Activated naive CD4-positive, alpha-beta T cell treated with Interleukin-2 at 50 U/mL for 16 hours (primary cell): ENCODE data around the gene EIF5A.

ENCODE experiments used
- DNase-seq: peaks from one replicate; pipeline ENCODE4 v3.0.0-alpha.2; 2020

EIF5A gene

DNA sequence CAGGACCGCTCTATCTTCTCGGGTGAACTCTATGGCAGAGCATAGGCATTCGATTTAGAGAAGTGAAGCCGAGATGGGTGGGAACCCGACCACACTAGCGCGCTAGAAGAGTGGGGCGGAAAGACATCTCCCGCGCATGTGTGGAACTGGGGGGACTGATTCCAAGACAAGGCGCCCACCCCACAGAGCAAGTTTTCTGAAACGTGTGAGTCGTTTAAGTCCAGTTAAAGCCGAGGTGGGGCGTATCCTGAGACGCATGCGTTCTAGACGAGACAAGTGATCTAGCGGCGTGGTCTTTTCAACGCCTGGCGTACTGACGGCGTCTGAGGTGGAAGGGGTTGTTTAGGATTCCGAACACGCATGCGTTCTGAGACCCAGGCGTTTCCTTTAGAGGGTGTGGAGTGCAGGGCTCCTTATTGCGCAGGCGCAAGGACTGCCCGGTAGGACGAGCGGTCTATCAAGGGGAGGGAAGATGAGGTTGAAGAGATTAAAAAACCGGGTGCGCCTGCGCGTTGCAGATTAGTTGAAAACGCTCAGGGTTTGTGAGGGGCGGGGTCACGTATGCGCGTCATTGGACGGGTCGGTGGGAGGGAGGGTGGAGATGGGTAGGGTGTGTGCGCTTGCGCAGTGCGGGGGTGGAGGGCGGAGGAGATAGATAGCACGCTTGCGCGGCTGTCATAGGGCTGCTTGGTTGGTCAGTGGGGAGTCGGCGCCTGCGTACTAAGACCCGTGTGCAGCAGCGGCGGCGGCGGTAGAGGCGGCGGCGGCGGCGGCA lies at the start of gene EIF5A:
EIF5A (plus strand) TSS at position 718 of the 775 bp plus-strand sequence. CDS start 2,008 bp downstream, outside the sequence.
- peak; percentile 100 for DNase-seq

DNA sequence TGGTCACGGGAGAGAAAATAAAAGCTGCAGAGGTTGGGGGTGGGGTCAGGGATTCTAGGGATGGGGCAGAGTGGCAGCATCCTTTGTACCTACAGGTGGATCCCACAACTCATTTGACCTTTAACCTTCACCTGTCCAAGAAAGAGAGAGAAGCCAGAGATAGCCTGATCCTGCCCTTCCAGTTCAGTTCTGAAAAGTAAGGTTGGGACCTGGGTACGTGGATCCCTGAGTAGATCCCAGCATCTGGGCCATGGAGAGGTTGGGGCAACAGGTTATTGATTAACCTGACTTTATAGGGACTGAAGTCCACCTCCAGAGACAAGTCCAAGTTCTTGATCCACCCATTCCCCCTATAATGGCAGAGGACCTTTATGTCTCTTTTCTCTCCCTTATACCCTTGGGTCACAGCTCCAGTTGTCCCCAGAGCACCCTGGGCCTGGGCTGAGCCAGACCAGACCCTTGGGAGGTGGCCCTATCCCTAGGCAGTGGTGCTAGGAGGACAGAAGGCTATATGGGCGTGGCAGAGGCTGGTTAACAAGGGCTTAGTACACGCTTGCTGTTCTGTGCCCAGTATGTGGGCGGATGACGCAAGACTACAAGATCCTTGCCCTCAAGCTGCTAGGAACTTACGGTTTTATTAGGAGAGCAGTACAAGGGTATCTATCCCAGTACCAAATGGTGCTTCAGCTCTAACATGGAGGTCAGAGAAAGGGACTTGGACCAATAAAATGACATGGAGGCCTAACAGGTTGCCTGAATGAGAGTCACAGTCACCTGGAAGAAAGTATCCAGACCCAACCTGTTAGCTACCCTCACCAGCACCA lies 48.5 kb upstream of the EIF5A start:
- no peak for DNase-seq

DNA sequence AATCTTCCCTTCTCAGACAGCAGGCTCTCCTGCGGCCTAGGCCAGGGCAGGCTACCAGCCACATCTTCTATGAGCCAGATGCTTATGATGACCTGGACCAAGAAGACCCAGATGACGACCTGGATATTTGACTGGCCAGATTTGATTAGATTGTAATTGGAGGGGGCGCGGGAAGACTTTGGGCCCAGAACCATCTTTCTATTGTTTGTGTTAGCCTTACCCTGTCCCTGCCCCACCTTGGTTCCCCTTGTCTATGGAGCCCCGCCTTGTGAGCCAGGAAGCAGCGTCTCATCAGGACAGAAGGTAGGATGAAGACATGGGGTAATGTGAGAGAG lies 47.9 kb upstream of the EIF5A start:
- DNase-seq, result no peak

DNA sequence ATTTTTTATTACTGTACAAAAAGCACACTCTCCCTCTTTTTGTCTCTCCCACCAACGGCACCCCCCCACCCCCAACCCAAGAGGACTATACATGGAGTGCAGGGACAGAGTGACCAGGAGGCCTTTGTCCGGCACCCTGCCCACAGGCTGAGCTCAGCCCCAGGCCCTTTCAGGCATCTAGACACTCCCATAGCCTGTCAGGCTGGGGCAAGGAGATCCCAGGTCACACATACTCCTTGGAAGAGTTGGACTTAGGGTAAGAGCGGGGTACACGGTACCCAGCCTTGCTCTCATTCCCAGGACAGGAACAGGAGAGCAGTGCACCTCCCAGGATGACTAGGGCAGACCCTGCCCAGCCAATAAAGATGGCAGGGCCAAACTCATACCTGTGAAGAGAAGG lies 47.3 kb upstream of the EIF5A start:
- DNase-seq, result no peak

DNA sequence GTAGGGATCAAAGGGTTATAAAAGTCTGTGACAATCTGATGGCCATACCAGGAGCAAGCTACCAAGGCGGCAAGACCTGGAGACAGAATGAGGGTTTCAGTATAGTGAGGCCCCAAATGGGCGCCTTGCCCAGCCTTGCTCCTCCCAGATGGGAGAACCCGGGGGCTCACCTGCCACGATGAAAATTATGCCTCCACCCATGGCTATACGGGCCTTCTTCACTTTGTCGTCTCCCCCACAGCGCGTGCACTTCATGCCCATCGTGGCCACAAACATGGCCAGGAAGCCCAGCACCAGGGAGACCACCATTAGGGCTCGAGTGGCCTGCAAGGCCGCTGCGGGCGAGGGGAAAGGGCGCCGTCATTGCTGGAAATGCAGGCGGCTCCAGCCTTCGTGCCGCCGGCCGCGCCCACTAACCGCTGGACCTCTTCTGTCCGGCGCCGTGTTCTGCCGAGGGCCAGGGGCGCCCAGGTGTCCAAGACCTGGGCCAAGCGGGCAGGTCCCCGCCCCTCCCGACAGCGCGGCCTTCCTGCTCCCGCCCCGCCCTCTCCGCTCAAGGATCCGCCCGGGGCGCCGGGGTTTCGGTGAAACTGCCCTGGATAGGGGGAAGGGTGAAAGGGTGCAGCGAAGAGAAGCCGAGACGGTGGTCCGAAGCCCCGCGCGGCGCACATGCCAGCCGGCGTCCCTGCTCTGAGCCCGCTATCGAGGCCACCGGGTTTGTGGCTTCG lies 46.6 kb upstream of the EIF5A start:
- peak; percentile 33 for DNase-seq

DNA sequence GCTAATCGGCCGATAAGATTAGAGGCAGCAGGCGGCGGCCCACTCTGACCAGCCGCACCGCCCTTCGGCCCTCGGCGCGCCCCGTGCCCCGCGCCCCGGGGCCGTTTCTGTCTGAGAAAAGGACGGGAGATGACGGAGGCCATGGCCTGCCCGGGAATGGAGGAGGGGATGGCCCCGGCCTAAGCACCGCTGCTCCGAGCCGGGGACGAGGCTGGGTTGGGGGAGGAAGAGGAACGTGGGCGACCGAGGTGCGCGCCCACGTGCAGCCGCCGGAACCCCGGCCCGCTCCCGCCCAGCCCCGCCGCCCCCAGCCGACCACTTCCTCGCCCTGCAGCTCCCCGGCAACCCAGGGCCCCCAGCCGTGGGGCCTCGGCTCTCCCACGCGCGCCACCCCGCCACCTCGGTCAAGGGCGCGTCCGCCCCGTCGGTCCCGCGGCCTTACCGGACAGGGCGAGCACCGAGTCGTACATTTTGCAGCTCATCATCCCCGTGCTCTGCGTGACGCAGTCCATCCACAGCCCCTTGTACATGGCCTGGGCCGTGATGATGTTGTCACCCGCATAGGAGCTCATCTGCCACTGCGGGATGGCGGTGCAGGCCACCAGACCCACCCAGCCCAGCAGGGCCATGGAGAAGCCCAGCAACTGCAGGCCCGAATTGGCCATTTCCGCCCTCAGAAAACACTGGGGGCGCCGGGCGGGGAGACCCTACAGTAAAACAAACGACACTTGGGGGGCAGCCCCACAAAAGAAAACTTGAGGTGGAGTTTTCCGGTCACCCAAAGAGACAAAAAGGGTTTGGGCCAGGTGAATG lies 45.8 kb upstream of the EIF5A start:
- DNase-seq, result peak; percentile 16

DNA sequence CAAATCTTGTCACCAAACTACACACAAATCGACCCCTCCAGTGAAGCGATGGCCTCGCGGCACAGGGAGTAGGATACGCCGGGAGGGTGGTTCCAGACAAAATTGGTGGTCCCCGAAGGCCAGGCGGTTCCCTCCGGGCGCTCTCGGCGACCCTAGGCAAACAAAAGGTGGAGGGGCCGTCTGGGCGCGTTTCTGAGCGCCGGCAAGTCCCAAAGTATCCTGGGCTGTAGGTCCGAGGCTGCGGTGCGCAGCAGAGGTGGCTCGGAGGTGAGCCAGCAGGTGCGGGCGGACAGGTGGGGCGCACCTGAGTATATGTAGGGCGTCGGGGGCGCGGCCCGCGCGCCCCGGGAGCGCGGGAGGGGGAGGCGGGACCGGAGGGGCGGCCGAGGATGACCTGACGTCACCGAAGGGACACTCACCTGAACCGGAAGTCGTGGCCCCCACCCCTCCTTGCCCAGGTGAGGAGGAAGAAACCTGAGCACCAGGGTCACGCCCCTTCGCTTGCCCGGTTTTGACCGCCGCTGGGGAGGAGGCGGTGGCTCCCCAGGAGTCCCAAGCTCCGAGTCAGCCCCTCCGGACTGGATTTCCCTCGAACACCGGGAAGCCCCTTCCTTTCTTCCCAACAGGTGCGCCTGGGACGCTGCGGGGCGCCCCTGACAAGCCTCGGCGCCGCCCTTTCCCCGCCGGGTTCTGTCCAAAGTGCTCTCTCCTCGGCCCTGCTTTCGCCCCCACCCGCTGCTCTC lies 45.1 kb upstream of the EIF5A start, which contains the start of gene CLDN7:
CLDN7 (minus strand) TSS at position 287 of the 743 bp plus-strand sequence. CDS start 435 bp downstream, outside the sequence.
- no peak for DNase-seq

DNA sequence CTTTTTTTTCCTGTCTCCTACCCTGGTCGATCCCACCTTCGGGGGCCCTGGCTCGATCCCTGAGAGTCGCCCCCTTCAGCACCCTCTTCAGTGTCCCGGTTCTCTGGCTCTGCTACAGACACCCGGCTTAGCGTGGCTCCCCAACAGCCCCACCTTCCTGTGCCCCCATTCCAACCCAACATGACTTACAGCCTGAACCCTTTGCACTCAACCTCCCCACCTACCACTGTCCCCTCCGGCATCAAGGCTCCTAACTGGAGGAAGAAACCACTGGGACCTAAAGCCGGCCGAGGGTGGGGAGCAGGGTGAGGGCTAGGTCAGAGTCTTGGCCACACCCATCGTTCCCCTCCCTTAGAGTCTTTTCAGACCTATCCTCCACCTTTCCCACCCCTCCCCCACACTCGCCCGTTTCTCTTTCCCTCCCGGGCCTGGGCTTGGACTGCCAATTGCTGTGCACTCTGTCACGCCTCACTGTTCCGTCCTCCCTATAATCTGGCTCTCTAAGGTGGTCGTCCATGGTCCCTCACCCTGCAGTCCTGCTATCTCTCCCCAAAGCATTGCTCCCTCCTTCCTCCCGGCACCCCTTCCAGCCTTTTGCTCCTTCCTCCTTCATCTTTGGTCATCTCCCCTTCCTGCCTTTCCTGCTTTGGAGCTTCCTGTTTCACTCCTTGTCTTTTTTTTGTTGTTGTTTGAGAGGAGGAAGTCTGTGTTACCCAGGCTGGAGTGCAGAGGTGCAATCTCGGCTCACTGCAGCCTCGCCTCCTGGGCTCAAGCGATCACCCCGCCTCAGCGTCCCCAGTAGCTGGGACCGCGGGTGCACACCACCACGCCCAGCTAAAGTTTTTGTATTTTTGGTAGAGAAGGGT lies 44.3 kb upstream of the EIF5A start:
- DNase-seq, result peak; percentile 21

DNA sequence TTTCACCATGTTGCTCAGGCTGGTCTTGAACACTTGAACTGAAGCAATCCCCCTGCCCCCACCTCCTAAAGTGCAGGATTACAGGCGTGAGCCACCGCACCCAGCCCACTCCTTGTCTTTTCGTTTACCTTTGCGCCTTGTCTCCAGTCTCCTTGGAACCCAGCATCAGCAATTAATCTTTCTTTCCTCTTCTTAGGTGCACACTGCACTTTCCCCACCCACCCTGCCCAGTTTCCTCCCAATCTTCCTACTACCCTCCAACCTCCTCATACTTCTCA lies 43.7 kb upstream of the EIF5A start:
- DNase-seq, result no peak

DNA sequence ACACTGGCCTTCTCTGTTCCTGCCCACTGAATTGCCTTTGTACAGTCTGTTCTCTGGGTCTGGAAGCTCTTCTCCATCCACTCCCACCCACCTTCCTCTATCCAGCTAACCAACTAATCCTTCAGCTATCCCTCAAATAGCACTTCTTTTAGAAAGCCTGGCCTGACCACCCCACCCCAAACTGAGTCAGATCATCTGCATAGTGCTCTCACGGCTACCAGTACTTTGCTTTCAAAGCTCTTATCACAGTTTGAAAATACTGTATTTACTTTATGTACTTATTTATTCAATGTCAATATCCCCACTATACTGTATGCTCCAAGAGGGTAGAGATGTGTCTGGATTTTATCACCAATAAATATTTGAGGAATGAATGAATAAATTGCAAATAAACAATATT lies 40.6 kb upstream of the EIF5A start:
- no peak for DNase-seq

DNA sequence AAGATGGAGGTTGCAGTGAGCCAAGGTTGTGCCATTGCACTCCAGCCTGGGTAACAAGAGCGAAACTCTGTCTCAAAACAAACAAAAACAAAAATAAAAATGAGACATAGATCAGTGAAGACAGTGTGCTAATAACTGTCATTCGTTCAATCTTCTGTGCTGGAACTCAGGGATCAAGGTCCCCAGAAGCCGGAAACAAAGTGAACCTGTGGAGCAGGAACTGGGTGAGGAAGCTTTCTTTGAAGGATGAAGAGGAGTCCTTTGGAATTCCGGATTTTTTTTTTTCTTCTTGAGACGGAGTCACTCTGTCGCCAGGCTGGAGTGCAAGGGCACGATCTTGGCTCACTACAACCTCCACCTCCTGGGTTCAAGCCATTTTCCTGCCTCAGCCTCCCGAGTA lies 28.0 kb upstream of the EIF5A start:
- no peak for DNase-seq

DNA sequence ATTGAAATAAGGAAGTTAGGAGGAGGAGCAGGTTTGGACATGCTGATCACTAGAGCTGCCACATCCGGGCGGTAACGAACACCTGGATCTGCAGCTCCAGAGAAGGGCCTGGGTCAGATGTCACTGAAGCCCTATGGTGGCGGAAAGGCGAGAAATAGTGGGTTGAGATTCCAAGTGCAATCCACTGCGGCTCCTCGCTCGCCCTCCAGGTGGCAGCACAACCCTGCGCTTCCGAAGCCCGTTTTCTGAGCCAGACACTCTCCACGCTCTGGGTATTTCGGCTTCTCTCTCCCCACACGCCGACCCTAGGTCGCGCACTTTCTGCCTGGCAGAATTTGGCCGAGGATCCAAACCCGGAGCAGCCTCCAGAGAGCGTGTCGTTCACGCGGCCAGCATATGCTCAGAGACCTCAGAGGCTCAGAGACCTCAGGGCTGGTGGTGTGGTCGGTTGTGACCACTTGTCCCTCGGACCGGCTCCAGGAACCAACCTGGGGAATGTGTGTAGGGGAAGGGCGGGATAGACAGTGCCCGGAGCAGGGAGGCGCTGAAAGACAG lies 26.8 kb upstream of the EIF5A start:
- DNase-seq, result peak; percentile 88

DNA sequence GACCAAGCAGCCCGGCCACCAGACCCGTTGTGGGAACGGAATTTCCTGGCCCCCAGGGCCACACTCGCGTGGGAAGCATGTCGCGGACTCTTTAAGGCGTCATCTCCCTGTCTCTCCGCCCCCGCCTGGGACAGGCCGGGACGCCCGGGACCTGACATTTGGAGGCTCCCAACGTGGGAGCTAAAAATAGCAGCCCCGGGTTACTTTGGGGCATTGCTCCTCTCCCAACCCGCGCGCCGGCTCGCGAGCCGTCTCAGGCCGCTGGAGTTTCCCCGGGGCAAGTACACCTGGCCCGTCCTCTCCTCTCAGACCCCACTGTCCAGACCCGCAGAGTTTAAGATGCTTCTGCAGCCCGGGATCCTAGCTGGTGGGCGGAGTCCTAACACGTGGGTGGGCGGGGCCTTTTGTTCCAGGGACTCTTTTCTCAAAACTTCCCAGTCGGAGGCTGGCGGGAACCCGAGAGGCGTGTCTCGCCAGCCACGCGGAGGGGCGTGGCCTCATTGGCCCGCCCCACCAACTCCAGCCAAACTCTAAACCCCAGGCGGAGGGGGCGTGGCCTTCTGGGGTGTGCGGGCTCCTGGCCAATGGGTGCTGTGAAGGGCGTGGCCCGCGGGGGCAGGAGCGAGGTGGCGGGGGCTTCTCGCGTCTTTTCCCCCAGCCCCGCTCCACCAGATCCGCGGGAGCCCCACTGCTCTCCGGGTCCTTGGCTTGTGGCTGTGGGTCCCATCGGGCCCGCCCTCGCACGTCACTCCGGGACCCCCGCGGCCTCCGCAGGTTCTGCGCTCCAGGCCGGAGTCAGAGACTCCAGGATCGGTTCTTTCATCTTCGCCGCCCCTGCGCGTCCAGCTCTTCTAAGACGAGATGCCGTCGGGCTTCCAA lies 26.1 kb upstream of the EIF5A start, which contains the start of gene SLC2A4:
SLC2A4 (plus strand) TSS at position 645 of the 879 bp plus-strand sequence; CDS start at position 862, 217 bp downstream.
- peak; percentile 87 for DNase-seq

DNA sequence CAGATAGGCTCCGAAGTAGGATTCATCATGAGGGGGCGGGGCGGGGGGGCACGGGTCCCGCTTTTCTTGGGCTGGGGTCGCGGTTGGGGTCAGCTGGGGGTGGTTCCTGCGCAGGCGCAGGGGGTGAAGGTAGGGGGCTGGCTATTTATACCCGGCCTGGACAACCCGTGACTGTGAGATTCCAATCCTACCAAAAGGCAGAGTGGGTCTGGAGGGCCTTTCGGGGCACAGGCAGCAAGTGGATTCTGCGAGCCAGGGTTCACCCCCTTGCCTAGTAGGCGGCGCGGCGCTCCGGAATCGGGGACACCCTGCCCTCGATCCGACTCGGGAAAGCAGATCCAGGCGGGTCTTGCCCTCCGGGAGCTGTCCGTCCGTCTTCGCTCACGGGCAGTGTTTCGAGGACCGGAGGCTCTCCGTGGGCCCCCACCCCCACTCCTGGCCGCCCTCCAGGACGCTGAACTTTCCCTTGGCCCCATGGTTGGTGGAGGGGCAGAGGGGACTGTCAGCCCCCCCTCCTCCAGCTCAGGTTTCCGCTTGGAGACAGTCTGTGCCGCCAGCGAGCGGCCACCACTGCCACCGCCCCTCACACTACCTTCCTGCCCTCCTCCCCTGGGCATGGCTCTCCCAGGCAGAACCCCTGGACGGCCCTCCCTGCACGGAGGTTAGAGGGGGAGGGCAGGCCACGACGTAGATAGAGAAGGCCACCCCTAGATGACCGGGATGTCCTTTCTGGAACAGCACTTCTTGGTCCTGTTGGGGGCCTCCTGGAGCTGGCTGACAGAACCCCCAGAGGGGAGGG lies 25.3 kb upstream of the EIF5A start:
- DNase-seq, result no peak

DNA sequence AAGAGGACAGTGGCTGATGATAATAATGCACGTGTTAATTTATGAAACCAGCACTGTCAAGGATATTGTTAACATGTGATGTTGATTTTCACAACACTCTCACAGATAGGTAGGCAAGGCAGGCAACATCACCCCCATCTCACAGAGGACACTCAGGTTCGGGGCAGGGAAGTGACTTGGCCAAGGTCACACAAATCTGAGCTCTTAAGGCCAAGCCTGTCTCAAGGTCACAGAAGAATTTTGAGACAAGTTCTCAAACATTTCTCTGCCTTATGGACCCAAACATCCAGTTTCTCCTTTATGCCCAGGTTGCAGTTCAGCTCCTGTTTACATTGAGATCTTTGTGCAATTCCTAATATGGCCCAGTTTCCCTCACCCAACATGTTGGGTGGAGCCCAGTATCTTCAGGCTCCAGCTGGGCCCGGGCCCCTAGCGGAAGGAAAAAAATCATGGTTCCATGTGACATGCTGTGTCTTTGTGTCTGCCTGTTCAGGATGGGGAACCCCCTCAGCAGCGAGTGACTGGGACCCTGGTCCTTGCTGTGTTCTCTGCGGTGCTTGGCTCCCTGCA lies 24.6 kb upstream of the EIF5A start:
- no peak for DNase-seq

DNA sequence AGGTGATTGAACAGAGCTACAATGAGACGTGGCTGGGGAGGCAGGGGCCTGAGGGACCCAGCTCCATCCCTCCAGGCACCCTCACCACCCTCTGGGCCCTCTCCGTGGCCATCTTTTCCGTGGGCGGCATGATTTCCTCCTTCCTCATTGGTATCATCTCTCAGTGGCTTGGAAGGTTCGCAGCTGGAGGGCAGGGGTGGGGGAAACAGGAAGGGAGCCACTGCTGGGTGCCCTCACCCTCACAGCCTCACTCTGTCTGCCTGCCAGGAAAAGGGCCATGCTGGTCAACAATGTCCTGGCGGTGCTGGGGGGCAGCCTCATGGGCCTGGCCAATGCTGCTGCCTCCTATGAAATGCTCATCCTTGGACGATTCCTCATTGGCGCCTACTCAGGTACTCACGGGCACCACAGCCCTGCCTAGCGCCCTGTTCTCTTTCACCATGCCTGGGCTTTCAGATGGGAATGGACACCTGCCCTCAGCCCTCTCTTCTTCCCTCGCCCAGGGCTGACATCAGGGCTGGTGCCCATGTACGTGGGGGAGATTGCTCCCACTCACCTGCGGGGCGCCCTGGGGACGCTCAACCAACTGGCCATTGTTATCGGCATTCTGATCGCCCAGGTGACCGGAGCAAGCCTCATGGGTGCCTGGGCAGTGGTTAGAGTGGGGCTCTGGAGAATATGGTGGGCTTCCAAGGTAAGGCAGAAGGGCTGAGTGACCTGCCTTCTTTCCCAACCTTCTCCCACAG lies 23.8 kb upstream of the EIF5A start:
- no peak for DNase-seq

DNA sequence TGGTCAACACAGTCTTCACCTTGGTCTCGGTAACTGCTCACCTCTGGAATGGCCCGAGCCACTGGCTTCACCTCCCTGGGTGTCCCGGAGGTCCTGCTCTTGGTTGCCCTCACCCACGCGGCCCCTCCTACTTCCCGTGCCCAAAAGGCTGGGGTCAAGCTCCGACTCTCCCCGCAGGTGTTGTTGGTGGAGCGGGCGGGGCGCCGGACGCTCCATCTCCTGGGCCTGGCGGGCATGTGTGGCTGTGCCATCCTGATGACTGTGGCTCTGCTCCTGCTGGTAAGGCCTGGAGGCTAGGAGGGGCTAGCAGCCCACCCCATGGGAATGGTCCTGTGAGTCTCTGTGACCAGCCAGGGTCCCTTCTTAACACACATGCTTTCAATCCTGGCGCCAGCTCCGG lies 22.5 kb upstream of the EIF5A start:
- DNase-seq, result no peak

DNA sequence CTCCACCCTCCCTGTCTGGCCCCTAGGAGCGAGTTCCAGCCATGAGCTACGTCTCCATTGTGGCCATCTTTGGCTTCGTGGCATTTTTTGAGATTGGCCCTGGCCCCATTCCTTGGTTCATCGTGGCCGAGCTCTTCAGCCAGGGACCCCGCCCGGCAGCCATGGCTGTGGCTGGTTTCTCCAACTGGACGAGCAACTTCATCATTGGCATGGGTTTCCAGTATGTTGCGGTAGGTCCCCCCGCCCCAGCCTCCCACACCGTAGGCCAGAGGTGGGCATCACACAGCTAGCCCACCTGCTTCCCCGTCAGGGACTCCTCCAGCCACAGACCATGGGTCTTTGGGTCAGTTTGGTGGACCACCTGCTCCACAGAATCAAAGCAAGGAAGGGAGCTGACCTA lies 21.7 kb upstream of the EIF5A start:
- DNase-seq, result no peak
